NCI-H2081 treated with DMSO at 0.1 percent for 48 hours (cell line): ENCODE measurements around the gene OR52W1.

ENCODE experiments used
- DNase-seq: peaks from one replicate; lab custom pipeline; 2025; lab: John Stamatoyannopoulos, UW

Gene OR52W1

DNA sequence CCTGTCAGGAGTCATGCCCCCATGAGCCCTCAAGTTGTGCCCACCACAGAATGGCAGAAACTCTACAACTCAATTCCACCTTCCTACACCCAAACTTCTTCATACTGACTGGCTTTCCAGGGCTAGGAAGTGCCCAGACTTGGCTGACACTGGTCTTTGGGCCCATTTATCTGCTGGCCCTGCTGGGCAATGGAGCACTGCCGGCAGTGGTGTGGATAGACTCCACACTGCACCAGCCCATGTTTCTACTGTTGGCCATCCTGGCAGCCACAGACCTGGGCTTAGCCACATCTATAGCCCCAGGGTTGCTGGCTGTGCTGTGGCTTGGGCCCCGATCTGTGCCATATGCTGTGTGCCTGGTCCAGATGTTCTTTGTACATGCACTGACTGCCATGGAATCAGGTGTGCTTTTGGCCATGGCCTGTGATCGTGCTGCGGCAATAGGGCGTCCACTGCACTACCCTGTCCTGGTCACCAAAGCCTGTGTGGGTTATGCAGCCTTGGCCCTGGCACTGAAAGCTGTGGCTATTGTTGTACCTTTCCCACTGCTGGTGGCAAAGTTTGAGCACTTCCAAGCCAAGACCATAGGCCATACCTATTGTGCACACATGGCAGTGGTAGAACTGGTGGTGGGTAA, at the start of gene OR52W1:
Gene OR52W1 (plus strand): TSS at position 51 of the 637 bp plus-strand sequence. CDS start 0 bp downstream, at position 51.
- no peak for DNase-seq

DNA sequence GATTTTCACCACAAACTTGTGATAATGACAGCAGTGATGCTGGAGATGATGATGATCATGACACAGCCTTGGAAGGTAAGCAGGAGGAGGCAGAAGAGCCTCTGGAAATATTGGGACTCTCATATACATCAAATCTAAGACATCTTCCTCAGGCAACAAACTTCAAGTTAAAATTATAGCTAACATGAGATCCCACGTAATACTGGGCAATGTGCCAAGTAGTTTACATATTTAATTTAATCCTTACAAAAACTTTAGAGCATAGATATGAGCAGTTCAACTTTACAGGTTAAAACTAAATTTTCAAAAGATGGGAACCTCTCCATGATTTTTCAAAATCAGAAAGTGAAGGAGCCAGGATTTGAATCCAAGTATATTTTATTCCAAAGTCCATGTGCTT, 47.9 kb upstream of the OR52W1 start:
- DNase-seq: no peak

DNA sequence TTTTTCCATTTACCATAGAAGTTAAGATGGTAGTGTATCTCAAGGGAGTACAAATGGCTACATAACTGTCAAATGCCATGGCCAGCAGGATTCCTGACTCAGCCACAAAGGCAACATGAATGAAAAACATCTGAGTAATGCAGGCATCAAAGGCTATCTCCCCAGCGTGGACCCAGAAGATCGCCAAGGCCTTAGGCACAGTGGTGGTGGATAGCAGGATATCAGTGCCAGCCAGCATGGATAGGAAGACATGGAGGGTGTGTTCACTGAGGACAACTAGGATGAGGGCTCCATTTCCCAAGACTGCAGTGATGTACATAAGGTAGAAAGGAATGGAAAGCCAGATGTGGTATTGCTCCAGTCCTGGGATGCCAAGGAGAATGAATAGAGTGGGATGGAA, 46.9 kb upstream of the OR52W1 start:
- no peak for DNase-seq

- no peak for DNase-seq
These were observed 42.2 kb upstream of the OR52W1 start for GRCh38 chr11:6156628-6157359.

- no peak for DNase-seq
These were observed 28.8 kb upstream of the OR52W1 start, which contains the start of gene OR52B2 for GRCh38 chr11:6170226-6170625. OR52B2 (minus strand) TSS chr11:6170326; CDS start chr11:6170326, 0 bp downstream.

- no peak for DNase-seq
These were observed 23.6 kb upstream of the OR52W1 start for GRCh38 chr11:6175440-6175839.

DNA sequence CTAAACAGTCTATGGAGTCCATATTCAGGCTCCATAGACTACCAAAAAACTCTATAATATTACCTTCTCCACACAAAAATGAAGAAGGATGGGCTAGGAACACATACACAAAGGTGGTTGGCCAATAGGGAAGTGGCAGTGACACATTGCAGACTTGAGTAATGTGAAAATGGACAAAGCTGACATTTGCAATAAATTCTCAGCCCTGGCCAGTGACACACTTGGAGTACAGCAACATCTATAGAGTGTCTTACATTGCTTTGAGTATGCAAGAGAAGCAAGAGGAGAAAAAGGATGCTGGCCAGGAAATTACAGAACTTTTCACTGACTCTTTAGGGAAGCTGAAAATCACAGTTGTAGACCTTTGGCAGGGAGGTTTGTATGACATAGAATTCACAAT, 7.3 kb upstream of the OR52W1 start:
- no peak for DNase-seq

GRCh38 chr11:6194065-6194581, 4.9 kb upstream of the OR52W1 start:
- DNase-seq: no peak

DNA sequence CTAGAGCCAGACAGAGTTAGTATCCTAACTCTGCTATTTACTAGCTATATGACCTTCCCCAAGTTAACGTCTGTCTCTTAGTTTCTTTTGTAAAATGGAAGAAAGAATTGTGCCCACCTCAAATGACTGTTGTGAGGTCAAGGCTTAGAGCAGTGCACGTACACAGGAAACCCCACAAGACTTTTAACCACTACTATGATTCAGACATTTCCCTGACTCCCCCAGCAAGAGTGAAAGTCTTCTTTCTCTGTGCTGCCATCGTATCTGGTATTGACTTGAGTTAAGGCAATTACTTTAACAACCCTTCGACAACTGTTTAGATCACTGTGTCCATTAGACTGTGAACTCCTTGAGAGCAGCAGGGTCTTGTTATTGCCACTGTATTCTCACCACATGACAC, 2.6 kb upstream of the OR52W1 start:
- no peak for DNase-seq

DNA sequence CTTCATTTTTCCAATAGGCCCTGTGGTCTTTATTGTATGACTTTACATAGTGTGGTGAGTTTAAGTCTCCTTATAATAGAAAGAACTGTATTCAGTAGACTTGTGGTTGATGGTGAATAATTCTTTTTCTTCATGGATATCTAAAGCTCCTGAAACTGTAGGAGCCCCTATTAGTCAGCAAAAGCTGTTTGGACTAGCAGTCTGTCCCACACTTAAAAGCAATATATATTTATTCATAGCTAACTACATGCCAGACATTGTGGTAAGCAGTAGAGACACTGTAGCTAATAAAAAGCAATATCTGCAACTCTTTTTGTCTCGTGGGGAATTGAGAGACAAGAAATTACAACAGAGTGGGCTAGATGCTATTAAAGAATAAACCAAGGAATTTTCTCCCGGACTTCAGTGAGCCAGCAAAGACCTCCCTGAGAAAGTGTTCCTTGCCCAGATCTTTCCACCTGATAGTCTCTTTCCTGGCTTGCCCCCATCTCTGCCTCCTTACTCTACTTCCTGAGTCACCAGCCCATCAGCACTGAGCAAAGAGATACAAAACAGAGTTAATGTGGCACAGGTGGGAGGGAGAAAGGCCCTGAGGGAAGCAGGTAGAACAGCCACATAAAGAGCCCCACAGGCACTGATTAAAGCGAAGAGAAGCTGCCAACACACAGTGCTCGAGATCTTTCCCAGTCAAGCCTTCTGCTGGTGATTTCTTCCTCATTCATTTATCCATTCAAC, 1.4 kb upstream of the OR52W1 start:
- no peak for DNase-seq

GRCh38 chr11:6200975-6201374, 2.0 kb downstream of the OR52W1 start:
- DNase-seq: no peak

DNA sequence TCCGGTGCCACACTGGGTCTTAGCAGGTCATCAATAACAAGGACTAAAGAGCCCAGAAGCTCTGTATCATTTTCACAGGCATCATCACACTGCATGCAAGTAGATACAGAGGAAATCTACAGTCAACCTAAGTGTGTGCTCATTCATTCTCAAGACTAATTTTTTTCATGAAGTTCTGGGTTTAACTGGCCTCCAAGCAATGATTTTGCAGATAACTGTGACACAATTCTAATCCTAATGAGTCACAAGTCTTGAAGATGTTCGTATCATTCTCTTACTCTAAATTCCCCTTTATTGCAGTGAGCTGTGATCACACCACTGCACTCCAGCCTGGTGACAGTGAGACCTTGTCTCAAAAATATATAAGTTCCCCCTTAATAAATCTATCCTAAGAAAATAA, 2.5 kb downstream of the OR52W1 start:
- DNase-seq: no peak

GRCh38 chr11:6202041-6202440, 3.0 kb downstream of the OR52W1 start:
- DNase-seq: no peak

GRCh38 chr11:6203327-6203726, 4.3 kb downstream of the OR52W1 start:
- no peak for DNase-seq

GRCh38 chr11:6204706-6205105, 5.7 kb downstream of the OR52W1 start:
- no peak for DNase-seq

DNA sequence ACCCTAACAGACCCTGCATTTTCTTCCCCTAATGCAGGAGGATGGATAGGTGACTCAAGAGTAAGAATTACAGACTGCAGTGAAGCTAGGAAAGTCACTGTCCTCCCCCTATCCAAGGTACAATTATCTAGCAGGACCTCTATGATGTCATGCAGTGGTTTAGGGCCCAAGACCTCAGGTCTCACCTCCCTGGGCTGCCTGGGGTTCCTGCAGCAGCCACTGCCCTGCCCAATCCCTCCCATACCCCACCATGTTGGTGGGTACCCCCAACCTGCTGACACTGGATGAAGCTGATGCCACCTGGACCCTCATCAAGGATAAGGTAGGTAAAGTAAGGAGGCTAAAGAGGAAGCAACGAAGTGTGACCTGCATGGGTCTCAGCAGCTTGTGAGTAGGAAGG, 6.3 kb downstream of the OR52W1 start, which contains the start of gene C11orf42:
Gene C11orf42 (plus strand): TSS at position 192 of the 400 bp plus-strand sequence. CDS start 59 bp downstream, at position 251.
- DNase-seq: no peak

GRCh38 chr11:6206456-6207180, 7.6 kb downstream of the OR52W1 start:
- DNase-seq: no peak

GRCh38 chr11:6209801-6210200, 10.8 kb downstream of the OR52W1 start:
- DNase-seq: no peak

- no peak for DNase-seq
These were observed 11.4 kb downstream of the OR52W1 start for GRCh38 chr11:6210274-6210955.

DNA sequence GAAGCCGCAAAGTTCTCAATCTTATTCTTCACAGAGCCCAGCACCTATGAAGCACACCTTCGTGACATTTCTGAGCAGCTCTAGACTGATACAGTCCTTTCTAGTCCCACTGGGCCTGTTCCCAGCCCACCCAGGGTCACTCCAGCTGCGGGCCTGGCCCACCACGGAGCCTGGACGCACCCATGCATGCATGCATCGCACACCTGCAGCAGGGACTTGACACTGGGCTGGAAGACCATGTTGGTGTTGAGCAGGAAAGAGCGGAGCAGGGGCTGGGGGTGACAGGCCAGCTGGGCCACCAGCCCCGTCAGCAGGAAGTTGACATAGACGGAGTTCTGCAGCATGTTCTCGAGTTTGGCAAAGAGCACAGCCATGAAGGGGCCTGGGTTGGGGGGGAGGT, 15.5 kb downstream of the OR52W1 start:
- DNase-seq: no peak

DNA sequence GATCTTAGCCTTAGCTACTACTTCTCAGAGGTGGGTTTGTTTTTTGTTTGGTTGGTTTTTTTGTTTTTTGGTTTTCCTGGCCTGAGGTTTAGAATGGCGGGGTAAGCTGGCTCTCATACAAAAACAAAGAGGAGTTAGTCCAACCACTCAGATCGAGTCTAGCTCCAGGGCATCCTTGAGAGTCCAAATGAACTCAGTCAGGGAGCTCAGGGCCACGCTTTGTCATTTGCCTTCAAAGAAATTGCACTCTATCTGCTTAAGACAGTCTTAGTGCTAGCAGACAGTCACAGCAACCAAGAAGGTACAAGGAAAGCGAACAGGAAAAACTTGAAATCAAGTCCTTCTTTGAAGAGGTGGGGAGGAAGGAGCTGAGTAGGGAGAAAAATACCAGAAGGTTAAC, 17.5 kb downstream of the OR52W1 start:
- no peak for DNase-seq
